Activated T-cell treated with anti-CD3 and anti-CD28 coated beads for 24 hours (primary cell): ENCODE measurements around the gene ALDOC.
A peak's percentile ranks its signal among the peaks of the same experiment; 100 is the strongest.
"Not testable (repeated sequence)": the region's sequence is repeated elsewhere in the genome, so short reads cannot be mapped to it uniquely, and the experiment has no call there.

Experiments used
- DNase-seq: peaks from one replicate; pipeline ENCODE4 v3.0.0-alpha.2; 2020; ENCODE audit warnings: low read depth

ALDOC gene

DNA sequence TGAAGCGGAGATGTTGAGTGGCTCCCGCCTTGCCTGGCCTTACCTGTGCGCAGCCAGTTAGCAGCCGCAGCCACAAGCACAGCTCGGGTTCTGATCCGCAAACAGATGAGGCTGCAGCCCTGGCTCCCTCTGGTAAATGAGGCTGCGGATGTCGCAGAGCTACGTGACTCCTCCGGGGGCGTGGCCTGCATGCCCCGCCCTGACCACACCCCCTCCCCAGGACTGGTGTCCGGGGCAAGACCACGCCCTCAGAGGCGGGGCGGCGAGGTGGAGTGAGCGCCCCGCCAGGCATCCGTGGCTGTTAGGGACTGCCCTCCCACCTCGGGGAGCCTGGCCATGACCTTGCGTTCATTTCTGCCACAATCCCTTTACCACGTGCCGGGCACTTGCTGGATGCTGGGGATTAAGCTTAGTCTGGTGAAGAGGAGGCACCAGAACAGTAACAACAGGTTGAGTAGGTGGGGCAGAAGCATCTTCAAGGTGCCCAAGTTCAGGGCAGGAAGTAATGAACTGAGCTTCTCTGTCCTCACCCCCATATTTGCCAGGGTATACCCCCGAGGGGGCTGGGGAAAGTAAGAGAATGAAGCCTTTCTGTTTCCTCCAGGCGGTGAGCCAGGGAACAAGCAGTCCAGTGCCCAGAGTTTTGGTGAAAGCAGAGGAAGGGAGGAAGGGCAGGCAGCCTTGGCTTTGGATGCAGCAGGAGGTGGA, at the start of gene ALDOC:
Gene ALDOC, minus strand, starts transcription at position 138 of the 708 bp plus-strand sequence. CDS start 1,363 bp downstream, outside the sequence.
- DNase-seq = peak; percentile 96

DNA sequence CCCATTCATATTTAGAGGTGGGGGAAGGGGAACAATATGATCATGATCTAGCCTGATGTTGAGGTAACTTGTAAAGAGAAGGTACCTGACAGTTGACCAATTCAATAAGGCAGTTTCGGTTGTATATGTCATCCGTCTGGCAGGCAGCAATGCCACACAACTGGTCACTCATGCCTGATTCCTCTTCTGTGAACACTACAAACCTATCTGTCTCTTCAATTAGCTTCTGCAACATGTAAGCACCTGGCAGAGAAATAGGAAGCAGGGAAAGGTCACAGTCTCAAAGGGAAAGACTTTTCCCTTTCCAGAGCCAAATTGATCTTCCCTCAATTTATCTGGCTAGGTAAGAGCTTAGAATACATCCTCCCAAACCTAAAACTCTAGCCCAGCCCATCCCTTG, 47.5 kb upstream of the ALDOC start:
- no peak for DNase-seq

DNA sequence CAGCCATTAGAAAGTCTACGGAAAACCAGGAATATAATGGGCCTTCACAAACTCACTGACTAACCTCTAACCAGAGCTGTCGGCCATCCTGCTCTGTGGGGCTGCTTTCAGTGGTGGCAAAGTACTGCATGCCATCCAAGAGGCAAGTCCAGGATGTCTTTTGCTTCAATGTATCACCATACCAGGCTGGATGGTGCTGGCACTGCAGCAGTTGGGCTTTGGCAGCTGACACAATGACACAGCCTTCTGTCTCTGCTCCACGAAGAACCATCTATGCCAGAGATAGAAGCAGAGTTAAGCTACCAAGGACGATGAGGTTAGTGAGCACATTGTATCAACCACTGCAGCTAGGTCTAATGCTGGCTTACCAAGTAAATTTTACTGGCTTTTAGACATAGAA, 47.0 kb upstream of the ALDOC start:
- no peak for DNase-seq

DNA sequence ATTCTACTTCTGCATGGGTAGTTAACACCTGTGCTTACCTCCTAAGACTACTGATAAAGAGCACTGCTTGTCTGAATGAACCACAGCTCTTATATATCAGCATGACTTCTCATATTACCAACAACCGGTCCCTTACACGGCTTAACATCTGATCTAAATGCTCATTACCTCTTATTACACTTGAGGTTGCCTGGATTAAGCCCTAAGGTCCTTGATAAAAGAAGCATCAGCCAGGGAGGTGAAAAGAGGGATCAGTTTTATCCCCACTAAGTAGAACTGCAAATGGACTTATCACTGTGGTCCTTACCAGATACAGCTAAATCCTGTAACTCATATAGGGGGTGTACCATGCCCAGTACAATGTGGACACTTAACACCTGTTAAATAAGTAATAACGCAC, 45.5 kb upstream of the ALDOC start:
- DNase-seq = no peak

DNA sequence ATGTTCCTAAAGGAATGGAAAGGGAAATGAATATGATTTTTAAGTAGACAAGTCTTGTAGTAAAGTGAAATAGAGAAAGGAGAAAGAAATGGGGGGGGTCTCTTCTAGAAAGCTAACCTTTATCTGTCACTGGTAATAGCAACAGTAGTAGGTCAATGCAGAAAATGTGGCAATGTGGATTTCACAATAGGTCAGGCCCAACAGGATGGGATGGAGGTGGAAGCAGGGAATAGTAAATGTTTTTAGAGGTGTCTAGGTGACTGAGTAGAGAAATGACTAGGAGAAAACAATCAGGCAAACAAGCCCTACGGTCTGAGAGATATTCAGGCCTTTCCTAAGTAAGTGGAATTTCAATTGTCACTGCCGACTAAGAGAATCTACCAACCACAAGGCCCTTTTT, 43.3 kb upstream of the ALDOC start:
- DNase-seq = no peak

DNA sequence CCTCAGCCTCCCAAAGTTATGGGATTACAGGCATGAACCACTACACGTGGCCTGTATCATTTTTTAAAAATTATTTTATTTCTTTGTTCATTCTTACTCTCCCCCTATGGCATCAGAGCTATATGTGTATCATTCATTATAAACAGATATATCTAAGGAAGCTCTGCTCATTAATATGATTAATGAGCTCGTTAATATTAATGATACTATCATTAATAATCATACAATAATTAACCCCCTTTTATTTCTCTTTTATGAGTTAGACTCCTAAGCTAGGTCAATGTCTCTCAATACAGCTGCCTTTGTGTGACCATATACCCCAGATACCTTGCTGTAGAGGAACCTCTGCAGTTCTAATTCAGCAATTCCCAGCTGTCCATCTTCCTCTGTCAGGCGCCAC, 41.8 kb upstream of the ALDOC start:
- no peak for DNase-seq

DNA sequence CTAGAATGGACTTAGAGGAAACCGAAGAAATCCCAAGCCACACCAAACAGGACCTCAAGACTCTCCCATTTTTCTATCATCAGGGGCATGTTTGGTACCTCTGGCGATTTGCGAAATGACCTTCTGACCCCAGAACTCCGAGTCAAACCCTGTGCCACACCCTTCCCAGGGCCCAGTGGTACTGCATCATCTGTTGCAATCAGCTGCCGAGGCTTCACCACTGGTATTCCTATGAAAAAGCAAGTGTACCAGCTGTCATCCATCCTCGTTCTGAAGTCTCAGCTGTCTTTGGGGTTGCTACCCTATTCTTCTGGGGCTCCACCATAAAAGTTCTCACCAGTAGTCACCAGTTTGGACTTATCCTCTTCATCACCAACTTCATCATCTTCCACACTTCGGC, 39.6 kb upstream of the ALDOC start:
- no peak for DNase-seq

DNA sequence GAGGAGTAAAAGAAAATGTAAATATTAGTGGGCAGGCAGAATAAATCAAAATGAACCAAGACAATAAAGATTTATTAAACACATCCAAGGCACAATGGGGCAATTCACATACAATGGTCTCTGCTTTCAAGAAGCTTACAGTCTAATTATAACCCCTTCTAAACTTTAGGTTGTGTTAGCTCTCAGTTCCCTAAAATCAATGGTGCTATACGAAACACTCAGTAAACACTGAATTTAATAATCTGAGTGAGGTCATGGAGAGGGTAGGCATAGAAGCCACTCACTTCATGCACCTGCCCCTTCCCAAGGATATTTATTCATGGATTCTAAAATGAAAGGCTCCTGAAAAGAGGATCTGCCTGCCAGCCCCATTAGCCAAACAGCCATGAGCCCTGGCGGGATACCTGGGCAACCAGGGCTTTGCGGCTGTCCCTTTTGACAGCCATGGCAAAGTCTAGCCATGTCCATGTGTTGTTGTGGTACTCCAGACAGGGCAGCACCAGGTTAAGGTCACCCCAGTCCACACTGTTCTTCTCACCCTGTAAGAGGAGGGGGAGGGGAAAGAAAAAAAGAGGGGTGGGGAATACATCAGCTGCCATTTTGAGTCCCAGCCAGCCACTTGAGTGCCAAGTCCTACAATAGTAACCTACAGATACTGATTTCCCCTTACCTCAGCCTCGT, 38.7 kb upstream of the ALDOC start:
- DNase-seq = no peak

DNA sequence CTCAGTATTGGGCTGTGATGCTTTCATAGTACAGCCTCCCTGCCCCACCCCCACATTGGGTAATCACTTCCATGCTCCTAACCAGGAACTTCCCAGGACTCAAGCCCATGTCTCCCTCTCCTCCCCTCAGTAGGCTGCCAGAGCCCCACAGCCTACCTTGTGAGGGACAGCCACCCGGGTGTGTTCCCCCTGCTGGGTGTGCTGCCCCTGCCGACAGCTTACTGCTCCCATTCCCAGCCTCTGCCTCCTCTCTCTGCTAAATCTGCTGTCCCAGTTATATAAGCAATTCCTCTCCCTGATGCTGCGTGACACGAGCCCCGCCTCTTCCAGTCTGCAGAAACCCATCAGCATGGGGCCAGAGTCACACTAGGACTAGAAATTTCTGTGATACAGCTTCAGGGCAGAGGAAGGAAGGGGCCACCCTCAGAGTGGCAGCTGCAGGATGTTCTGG, 37.3 kb upstream of the ALDOC start, which contains the start of gene RSKR:
Gene RSKR, minus strand, starts transcription at position 255 of the 451 bp plus-strand sequence. Its CDS starts 24 bp downstream, at position 231.
- DNase-seq = no peak

DNA sequence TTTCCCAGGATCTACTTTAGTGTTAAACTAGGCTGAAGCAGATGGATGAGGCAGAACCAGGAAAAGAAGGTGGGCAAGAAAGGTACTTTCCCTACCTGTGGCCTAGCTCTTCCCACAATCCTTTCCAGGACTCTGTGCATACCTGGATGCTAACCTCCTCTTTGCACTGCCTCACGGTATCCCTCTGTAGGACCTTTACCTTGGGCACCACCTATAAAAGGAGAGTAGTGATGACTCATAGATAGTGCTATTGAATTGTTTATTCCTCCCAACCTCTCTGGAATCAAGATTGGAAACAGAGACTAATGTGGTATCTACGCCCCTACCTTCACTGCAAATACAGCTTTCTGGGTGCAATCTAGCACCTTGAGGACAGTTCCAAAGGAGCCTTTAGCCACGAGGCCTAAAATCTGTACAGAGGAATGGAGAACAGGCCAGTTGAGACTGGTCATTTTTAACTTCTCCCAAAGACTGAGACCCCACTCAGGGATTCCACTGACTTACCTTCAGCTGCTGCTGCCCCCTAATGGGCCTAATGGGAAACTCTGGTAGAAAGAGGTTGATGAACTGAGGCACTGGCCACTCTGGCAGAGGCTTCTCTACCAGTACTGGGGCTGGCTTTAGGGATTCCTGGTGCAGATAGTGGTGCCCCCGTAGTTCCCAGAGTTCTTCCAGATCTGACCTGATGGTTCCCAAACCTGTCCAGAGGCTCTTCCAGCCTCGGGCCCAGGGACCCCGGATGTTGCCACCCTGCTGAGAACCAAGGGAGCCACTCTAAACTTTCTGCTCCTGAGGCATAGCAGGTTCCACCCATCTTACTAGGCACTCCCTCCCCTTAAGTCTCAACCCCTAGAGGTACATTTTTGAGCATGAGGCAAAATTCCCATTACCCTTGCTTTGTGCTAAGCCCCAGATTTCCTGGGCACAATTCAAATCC, 36.5 kb upstream of the ALDOC start:
- DNase-seq = no peak

DNA sequence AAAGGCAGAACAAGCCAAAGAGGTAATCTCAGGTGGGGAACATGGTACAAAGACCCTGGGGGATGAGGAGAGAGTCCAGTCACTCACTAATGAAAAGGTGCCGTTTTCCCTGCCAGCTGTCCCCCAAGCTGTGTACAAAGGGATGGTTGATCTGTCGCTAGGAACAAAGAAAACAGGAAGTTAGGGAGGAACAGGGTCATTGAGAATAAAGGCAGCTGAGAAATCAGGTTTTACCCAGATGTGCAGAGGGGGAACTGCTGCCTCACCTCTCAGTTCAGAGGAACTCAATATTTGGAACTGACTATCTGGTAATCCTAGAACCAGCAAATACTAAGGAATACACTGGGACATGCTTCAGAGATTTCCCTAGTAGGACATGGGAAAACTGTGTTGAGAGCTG, 35.8 kb upstream of the ALDOC start:
- DNase-seq = no peak

DNA sequence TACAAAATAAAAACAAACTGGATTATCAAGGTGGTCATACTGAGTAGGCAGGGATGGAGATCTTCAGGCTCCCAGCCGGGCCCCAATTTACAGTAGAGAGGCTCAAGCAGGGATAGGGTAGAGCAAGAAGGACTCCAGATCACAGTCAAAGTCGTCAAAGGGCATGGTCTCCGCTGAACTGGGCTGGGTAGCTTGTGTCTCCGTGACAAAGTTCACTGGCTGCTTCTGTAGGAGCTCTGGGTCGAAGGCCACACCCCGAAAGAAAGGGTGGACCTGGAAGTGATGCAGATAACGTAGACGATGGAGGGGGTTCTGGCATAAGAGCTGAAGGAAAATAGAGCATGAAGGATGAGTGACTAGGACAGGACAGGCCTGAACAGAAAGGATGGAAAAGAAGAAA, 33.7 kb upstream of the ALDOC start:
- DNase-seq = no peak

DNA sequence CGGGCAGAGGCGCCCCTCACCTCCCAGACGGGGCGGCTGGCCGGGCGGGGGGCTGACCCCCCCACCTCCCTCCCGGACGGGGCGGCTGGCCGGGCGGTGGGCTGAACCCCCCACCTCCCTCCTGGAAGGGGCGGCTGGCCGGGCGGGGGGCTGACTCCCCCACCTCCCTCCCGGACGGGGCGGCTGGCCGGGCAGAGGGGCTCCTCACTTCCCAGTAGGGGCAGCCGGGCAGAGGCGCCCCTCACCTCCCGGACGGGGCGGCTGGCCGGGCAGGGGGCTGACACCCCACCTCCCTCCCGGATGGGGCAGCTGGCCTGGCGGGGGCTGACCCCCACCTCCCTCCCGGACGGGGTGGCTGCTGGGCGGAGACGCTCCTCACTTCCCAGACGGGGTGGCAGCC, 27.3 kb upstream of the ALDOC start:
- DNase-seq = not testable (repeated sequence)

DNA sequence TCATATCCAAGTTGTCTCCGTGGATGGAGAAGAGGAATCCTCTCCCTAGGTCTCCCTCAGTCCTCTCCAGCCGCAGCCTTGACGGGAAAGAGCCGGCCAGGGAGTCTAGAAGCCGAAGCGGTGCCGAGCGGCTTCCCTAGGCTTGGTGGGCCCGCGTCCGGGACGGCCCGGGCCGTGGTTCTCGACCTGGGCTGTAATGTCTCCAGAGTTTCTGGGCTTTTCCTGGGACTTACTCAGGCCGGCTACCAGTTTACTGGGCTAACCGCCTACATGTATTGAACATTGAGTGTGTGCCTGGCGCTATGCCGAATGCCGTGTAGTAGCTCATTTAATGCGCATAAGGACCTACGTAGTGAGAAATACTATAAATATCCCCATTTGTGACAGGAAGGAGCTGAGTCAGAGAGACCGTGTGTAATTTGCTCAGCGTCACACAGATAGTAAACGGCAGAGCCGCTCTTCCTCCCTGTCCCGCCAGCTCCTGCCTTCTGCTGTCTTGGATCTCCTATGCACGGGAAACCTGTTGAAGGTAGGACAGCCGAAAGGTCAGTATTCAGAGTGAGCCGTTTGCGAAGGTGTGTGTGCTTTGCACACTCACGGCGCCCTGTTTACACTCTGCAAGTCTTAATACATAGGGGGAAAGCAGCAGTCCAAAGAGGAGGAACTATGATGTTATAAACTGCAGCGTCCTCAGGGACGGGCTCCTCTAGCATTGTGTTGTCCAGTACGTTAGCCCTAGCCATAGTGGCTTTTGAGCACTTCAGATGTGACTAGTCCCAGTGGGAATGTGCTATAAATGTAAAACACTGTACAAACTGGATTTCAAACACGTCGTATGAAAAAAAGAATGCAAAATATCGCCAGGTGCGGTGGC, 22.9 kb upstream of the ALDOC start:
- peak; percentile 57 for DNase-seq

DNA sequence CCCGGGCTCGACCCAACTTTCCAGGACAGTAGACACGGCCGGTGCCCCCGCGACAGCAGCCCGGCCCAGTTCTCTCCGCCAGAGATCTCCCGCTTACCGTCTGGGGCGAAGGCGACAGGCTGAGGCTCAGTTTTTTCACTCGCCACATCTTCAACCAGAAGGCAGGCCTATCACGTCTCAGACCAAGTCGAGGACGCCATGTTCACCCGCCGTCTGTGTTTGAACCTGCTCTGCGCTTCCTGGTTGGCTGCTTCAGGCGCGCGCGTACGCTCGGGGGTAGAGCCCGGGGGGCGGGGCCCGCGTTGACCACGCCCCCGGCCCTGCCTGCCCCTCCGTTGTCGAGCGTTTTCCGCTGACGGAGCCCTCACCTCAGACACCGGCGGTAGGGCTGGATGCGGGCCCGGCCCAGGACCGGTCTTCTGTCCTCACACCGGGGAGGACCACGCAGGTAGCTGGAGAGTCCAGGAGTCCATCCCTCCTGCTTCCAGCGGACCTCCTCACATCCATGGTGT, 22.2 kb upstream of the ALDOC start, which contains the start of gene SPAG5:
Gene SPAG5, minus strand, starts transcription at position 227 of the 512 bp plus-strand sequence. Its CDS starts 79 bp downstream, at position 148.
- peak; percentile 90 for DNase-seq

DNA sequence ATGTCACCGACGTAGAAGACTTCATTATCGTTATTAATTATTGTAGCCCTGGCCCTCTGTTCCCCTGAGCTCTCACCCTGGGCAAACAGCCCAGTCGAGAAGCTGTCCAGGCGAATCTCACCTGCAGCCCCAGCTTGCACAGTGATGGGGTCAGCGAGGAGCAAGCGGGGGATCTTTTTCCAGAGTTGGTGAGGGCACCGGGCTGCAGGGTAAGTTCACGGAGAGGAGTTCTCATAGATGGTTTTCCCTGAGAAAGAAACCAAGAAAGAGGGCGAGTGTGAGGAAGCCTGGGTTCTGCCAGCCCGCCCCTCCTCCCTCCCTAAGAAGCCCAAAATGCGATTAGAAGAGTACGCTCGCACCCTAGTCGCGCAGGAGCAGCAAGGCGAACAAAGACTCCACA, 21.7 kb upstream of the ALDOC start:
- no peak for DNase-seq

DNA sequence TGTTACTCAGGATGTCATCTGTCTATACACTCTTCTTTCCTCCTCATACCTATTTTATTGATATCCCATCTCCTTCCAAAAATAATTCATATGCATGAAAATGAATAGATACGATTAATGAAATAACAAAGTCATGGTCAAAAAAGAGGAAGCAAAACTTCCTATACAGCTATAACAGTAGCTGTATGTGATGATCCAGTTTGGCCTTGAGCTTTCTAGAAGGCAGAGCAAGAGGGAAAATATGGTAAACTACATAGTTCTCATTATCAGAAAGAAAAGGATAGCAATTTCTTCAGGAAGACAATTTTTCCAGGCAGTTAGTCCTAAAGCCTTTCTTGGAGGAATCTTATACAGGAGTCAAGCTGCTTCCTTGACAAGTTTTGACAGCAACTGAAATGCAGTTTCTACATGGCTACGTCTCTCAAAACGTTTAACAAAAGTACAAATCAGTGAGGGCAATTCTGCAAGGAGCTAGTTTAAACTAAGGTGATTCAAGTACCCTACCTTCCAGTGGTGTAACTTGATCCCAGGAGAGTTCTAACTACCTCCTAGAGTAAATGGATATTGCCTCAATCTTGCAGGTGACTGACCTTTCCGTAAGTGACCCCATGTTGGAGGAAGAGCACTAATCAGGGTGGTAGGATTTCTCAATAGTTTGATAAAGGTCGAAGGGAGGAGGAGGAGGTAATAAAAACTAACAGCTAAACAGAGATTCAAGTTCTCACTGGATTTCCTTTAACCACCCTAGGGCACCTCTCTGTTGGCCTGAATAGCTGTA, 21.1 kb upstream of the ALDOC start:
- no peak for DNase-seq

DNA sequence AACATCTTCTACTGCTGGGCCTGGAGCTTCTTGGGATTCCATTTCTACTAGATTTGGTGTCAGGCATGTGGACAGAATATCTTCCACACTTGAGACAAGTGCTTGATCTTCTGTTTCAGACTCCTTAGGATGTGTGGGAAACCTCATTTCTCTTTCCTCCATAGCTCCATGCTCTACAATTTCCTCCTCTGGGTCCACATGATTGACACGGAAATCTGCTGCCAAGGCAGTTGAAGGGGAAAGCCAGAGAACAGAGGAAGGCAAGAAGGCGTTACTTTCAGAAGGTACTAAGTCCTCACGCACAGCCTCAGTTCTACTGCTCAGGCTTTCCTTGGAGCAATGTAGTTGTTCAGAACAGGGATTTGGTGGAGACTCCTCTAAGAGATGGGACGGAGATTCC, 15.6 kb upstream of the ALDOC start:
- DNase-seq = no peak

DNA sequence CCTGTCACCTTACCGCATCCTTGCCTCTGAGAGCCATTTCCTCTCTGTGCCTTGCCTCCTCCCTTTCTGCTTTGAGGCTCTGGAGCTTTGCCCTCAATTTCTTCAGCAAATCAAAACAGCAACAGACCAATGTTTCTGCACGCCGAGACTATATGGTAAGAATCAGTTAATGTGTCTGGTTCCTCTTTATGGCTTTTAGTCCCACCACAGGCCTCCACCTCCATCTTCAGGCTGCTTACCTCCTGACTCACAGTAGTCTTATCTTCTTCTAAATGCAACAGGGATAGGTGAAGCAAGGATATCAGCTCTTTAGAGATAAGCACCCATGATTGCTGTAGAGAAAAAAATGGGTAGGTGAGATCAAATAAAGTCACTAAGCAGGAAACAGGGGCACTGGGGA, 9.2 kb upstream of the ALDOC start:
- DNase-seq = no peak

DNA sequence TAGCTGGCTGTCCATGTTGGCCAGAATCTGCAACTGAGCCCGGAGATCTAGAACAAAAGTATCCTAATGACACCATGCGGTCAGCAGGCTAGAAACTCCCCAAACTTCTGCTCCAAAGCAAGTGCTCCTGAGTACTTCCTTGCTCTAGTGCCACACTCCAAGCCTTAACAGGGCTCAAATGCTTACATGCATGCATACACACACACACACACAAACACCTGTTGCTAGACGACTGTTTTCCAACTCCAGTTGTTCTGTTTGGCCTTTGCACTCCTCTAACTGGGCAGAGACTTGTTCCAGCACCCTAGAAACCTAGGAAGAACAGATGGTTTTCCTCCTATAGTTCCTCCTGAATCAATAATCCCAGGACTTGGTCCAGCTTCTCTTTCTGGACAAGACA, 7.7 kb upstream of the ALDOC start:
- DNase-seq = no peak
